ENCODE data around the gene SERPINE1.
A peak's percentile ranks its signal among the peaks of the same experiment; 100 is the strongest.

SERPINE1 gene

DNA sequence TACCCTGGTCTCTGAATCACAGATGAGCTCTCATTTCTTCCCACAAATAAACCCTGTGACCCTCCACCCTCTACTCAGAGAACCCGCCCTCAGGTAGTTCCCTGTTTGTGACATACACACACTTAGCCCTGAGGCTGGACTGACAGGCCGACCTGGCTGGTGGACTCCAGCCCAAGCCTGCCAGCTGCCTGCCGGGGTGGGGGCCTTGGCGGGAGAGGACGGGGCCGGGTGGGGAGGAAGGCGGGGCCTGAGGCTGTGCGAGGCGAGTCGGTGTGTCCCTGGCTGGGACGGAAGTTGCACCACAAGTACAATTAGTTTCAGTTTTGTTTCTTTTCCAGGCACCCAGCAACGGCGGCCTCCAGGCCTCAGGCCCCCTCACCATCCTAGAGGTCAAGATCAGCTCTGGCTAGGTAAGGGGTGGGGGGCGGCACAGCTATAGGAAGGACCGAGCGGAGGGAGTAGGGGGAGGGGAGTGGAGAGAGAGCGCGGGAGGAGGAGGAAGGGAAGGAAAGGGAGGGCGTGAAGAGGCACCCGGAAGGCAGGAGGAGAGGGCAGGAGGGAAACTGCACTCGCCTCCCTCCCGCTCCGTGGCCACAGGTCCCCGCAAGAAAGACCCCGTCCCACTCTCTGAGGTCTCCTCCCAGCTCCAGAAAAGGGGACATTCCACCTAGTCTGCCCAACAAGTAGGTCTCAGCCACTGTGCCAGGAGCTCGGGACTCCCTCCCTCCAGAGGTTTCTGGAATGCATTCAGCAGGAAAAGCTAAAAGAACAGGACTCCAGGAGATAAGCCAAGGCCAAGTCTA, 41.5 kb upstream of the SERPINE1 start, which contains the start of gene TRIM56 (continued):
- TF ChIP-seq, protein P1, sequence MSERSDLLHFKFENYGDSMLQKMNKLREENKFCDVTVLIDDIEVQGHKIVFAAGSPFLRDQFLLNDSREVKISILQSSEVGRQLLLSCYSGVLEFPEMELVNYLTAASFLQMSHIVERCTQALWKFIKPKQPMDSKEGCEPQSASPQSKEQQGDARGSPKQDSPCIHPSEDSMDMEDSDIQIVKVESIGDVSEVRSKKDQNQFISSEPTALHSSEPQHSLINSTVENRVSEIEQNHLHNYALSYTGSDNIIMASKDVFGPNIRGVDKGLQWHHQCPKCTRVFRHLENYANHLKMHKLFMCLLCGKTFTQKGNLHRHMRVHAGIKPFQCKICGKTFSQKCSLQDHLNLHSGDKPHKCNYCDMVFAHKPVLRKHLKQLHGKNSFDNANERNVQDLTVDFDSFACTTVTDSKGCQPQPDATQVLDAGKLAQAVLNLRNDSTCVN (tag by site-specific recombination; optimal IDR thresholded peaks at IDR 0.05) = no peak
- peak; percentile 88 for TF ChIP-seq SCRT1 (tag by site-specific recombination; IDR thresholded peaks at IDR 0.05; ENCODE audit: borderline replicate concordance)
- TF ChIP-seq BCL11B (tag by site-specific recombination; IDR thresholded peaks at IDR 0.05; ENCODE audit: low read depth) = no peak
- TF ChIP-seq ZNF529 (tag by site-specific recombination; IDR thresholded peaks at IDR 0.05; ENCODE audit: insufficient replicate concordance) = no peak
- TF ChIP-seq ZNF777 (tag by site-specific recombination; IDR thresholded peaks at IDR 0.05; ENCODE audit: borderline replicate concordance) = no peak
- TF ChIP-seq, protein P2, sequence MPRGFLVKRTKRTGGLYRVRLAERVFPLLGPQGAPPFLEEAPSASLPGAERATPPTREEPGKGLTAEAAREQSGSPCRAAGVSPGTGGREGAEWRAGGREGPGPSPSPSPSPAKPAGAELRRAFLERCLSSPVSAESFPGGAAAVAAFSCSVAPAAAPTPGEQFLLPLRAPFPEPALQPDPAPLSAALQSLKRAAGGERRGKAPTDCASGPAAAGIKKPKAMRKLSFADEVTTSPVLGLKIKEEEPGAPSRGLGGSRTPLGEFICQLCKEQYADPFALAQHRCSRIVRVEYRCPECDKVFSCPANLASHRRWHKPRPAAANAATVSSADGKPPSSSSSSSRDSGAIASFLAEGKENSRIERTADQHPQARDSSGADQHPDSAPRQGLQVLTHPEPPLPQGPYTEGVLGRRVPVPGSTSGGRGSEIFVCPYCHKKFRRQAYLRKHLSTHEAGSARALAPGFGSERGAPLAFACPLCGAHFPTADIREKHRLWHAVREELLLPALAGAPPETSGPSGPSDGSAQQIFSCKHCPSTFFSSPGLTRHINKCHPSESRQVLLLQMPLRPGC (tag by site-specific recombination; IDR thresholded peaks at IDR 0.05) = peak; percentile 14; the same call in 1 of the 2 replicates
- no peak for TF ChIP-seq ZNF302 (tag by site-specific recombination; IDR thresholded peaks at IDR 0.05; ENCODE audit: low read depth)
- TF ChIP-seq REPIN1 (tag by site-specific recombination; IDR thresholded peaks at IDR 0.05; ENCODE audit: low read depth) = peak; percentile 41; the same call in 1 of the 2 replicates
- TF ChIP-seq, protein P3, sequence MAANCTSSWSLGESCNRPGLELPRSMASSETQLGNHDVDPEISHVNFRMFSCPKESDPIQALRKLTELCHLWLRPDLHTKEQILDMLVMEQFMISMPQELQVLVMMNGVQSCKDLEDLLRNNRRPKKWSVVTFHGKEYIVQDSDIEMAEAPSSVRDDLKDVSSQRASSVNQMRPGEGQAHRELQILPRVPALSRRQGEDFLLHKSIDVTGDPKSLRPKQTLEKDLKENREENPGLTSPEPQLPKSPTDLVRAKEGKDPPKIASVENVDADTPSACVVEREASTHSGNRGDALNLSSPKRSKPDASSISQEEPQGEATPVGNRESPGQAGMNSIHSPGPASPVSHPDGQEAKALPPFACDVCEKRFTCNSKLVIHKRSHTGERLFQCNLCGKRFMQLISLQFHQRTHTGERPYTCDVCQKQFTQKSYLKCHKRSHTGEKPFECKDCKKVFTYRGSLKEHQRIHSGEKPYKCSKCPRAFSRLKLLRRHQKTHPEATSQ (tag by site-specific recombination; IDR thresholded peaks at IDR 0.05) = peak; percentile 71; the same call in 1 of the 2 replicates
- no peak for TF ChIP-seq ZFP69B (tag by site-specific recombination; IDR thresholded peaks at IDR 0.05)
- no peak for TF ChIP-seq ZNF266 (tag by site-specific recombination; IDR thresholded peaks at IDR 0.05; ENCODE audit: low read depth)
- TF ChIP-seq ZIC2 (tag by site-specific recombination; IDR thresholded peaks at IDR 0.05) = no peak
- TF ChIP-seq, protein P4, sequence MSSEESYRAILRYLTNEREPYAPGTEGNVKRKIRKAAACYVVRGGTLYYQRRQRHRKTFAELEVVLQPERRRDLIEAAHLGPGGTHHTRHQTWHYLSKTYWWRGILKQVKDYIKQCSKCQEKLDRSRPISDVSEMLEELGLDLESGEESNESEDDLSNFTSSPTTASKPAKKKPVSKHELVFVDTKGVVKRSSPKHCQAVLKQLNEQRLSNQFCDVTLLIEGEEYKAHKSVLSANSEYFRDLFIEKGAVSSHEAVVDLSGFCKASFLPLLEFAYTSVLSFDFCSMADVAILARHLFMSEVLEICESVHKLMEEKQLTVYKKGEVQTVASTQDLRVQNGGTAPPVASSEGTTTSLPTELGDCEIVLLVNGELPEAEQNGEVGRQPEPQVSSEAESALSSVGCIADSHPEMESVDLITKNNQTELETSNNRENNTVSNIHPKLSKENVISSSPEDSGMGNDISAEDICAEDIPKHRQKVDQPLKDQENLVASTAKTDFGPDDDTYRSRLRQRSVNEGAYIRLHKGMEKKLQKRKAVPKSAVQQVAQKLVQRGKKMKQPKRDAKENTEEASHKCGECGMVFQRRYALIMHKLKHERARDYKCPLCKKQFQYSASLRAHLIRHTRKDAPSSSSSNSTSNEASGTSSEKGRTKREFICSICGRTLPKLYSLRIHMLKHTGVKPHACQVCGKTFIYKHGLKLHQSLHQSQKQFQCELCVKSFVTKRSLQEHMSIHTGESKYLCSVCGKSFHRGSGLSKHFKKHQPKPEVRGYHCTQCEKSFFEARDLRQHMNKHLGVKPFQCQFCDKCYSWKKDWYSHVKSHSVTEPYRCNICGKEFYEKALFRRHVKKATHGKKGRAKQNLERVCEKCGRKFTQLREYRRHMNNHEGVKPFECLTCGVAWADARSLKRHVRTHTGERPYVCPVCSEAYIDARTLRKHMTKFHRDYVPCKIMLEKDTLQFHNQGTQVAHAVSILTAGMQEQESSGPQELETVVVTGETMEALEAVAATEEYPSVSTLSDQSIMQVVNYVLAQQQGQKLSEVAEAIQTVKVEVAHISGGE (tag by site-specific recombination; conservative IDR thresholded peaks at IDR 0.05; ENCODE audit: low read depth) = peak; percentile 90
- TF ChIP-seq KLF1 (tag by site-specific recombination; IDR thresholded peaks at IDR 0.05) = peak; percentile 20
- TF ChIP-seq ZNF16 (tag by site-specific recombination; IDR thresholded peaks at IDR 0.05; ENCODE audit: low read depth) = no peak
- no peak for TF ChIP-seq ZNF510 (tag by site-specific recombination; IDR thresholded peaks at IDR 0.05; ENCODE audit: insufficient replicate concordance)
- TF ChIP-seq ZBTB1 (tag by site-specific recombination; IDR thresholded peaks at IDR 0.05) = no peak
- TF ChIP-seq, protein P5, sequence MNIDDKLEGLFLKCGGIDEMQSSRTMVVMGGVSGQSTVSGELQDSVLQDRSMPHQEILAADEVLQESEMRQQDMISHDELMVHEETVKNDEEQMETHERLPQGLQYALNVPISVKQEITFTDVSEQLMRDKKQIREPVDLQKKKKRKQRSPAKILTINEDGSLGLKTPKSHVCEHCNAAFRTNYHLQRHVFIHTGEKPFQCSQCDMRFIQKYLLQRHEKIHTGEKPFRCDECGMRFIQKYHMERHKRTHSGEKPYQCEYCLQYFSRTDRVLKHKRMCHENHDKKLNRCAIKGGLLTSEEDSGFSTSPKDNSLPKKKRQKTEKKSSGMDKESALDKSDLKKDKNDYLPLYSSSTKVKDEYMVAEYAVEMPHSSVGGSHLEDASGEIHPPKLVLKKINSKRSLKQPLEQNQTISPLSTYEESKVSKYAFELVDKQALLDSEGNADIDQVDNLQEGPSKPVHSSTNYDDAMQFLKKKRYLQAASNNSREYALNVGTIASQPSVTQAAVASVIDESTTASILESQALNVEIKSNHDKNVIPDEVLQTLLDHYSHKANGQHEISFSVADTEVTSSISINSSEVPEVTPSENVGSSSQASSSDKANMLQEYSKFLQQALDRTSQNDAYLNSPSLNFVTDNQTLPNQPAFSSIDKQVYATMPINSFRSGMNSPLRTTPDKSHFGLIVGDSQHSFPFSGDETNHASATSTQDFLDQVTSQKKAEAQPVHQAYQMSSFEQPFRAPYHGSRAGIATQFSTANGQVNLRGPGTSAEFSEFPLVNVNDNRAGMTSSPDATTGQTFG (tag by site-specific recombination; IDR thresholded peaks at IDR 0.05; ENCODE audit: borderline replicate concordance) = no peak
- TF ChIP-seq KLF8 (tag by site-specific recombination; IDR thresholded peaks at IDR 0.05) = peak; percentile 85
- no peak for TF ChIP-seq ZNF701 (tag by site-specific recombination; IDR thresholded peaks at IDR 0.05)
- peak; percentile 17; the same call in 1 of the 2 replicates for TF ChIP-seq ZBTB21 (tag by site-specific recombination; IDR thresholded peaks at IDR 0.05)
- no peak for TF ChIP-seq ZNF664 (tag by site-specific recombination; IDR thresholded peaks at IDR 0.05)
- peak; percentile 92 for TF ChIP-seq ZNF366 (tag by site-specific recombination; conservative IDR thresholded peaks at IDR 0.05)

Measured in HEK293 (cell line).